ENCODE data around the gene XBP1. TPM values are rescaled to one million over a fixed set of nuclear protein-coding genes. Genes with fewer than 3 reads are reported as not detected.

The XBP1 gene
- total RNA-seq, 2 experiments from 2014 or later = 35.8 to 118 TPM

DNA sequence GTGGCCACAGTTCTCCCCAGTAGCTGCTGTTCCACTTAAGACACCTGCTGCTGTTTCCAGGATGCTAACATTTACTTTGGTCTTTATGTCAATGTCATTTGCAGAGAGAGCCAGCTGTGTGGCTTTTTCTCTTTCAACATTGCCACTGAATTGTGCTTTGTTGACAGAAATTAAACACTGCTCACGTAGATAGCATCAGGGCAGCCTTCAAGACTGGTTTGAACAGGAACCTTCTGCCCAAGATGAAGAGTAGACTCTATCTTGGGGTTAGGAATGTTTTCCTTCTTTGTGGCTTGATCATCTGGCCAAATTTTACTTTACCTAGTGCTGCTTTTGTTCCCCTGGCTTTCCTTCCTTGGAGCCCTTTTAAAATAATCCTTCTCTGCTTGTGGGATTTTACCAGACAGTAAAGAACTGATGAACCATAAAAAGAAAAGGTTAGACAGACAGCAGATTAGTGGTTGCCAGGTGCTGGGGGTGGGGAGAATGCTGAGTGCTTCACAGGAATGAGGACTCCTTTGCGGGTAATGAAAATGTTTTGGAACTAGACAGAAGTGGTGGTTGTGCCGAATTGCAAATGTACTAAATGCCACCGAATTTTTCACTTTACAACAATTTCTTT is 22.7 kb upstream of the XBP1 start:
- peaks cover 52% of the 10 kb centered on the region for H3K4me1 ChIP-seq (ENCODE audit: insufficient read depth, low read length, poor library complexity, severe bottlenecking)
- H3K79me2 ChIP-seq (ENCODE audit: insufficient read depth, low read depth, low read length) = no peaks in the 10 kb centered on the region
- no peak overlapping the region for H3K4me3 ChIP-seq (ENCODE audit: low read depth, low read length, poor library complexity, severe bottlenecking)
- peak; percentile 88 for DNase-seq (ENCODE audit: low spot score)
- H3K9me3 ChIP-seq (ENCODE audit: low read length) = no peaks in the 10 kb centered on the region
- H3K27ac ChIP-seq (ENCODE audit: low read depth, low read length, poor library complexity, severe bottlenecking) = peak overlapping the region; percentile 61
- TF ChIP-seq, protein P1, sequence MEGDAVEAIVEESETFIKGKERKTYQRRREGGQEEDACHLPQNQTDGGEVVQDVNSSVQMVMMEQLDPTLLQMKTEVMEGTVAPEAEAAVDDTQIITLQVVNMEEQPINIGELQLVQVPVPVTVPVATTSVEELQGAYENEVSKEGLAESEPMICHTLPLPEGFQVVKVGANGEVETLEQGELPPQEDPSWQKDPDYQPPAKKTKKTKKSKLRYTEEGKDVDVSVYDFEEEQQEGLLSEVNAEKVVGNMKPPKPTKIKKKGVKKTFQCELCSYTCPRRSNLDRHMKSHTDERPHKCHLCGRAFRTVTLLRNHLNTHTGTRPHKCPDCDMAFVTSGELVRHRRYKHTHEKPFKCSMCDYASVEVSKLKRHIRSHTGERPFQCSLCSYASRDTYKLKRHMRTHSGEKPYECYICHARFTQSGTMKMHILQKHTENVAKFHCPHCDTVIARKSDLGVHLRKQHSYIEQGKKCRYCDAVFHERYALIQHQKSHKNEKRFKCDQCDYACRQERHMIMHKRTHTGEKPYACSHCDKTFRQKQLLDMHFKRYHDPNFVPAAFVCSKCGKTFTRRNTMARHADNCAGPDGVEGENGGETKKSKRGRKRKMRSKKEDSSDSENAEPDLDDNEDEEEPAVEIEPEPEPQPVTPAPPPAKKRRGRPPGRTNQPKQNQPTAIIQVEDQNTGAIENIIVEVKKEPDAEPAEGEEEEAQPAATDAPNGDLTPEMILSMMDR (conservative IDR thresholded peaks at IDR 0.05; ENCODE audit: low read length) = no peak
- TF ChIP-seq EZH2phosphoT487 (IDR thresholded peaks at IDR 0.05; ENCODE audit: borderline replicate concordance, low read depth, low read length) = no peak
- H3K4me2 ChIP-seq (ENCODE audit: low read length) = peak overlapping the region; percentile 32
- no TSS peak for BruUV-seq (replicated peaks)
- H4K20me1 ChIP-seq (ENCODE audit: insufficient read depth, low read length) = no peaks in the 10 kb centered on the region; the same call in 1 of the 2 replicates
- H3K36me3 ChIP-seq (ENCODE audit: insufficient read depth, low read length) = no peaks in the 10 kb centered on the region
- intact Hi-C loops (cut with micrococcal nuclease; ENCODE audit: unreplicated experiment) = loop anchor here (1.0 to 10.0 kb wide), 4 partner anchors 21 to 82 kb away; partner anchors contain the start of genes CCDC117 and CHEK2
- H3K9me2 ChIP-seq (ENCODE audit: insufficient read depth, low read length) = no peaks in the 10 kb centered on the region
- CTCF ChIA-PET (ENCODE audit: unreplicated experiment) = interaction anchor here (0.6 kb wide), 1 partner anchor 19 kb away, joined by 4 read pairs; no protein-coding TSS in a partner anchor
- H2AFZ ChIP-seq (ENCODE audit: low read length) = no peak overlapping the region
- POLR2A ChIA-PET = interaction anchor here (1.7 to 5.4 kb wide), 2 partner anchors 11 to 22 kb away, joined by 9 to 85 read pairs; partner anchors contain the start of gene XBP1

DNA sequence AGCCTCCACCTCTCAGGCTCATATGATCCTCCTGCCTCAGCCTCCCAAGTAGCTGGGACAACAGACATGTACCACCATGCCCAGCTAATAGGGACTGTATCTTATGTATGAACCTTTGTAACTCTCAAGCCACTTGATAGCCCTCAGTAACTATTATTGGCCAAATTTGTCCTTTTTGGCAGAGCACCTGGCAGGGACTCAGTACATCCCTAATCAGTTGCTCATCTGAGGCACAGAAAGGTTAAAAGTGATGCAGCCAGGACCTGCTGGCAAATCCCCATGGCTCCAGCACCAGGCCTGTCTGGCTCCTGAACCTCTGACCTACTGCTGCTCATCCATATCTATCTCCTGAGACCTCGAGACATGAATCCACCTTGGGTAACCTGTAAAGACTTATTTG is 21.1 kb upstream of the XBP1 start:
- Histone ChIP-seq H3K4me2 (ENCODE audit: low read length) (no peak overlapping the region), H3K27ac (ENCODE audit: low read depth, low read length, poor library complexity, severe bottlenecking) (no peak overlapping the region), H4K20me1 (ENCODE audit: insufficient read depth, low read length) (no peaks in the 10 kb centered on the region; the same call in 1 of the 2 replicates), H3K9me3 (ENCODE audit: low read length) (no peaks in the 10 kb centered on the region), H3K79me2 (ENCODE audit: insufficient read depth, low read depth, low read length) (no peaks in the 10 kb centered on the region), H3K4me3 (ENCODE audit: low read depth, low read length, poor library complexity, severe bottlenecking) (no peak overlapping the region), H3K4me1 (ENCODE audit: insufficient read depth, low read length, poor library complexity, severe bottlenecking) (peaks cover 57% of the 10 kb centered on the region), H3K36me3 (ENCODE audit: insufficient read depth, low read length) (no peaks in the 10 kb centered on the region), H2AFZ (ENCODE audit: low read length) (no peak overlapping the region), H3K9me2 (ENCODE audit: insufficient read depth, low read length) (no peaks in the 10 kb centered on the region)
- CTCF ChIA-PET (ENCODE audit: unreplicated experiment) = no interaction called here
- intact Hi-C loops (cut with micrococcal nuclease; ENCODE audit: unreplicated experiment) = loop anchor here (10.0 kb wide), 1 partner anchor 47 kb away; the partner anchor contains the start of gene CCDC117
- BruUV-seq (replicated peaks) = no TSS peak
- TF ChIP-seq EZH2phosphoT487 (IDR thresholded peaks at IDR 0.05; ENCODE audit: borderline replicate concordance, low read depth, low read length) = no peak
- TF ChIP-seq, protein P1 (conservative IDR thresholded peaks at IDR 0.05; ENCODE audit: low read length) = no peak
- DNase-seq (ENCODE audit: low spot score) = no peak
- POLR2A ChIA-PET = interaction anchor here (0.7 to 5.4 kb wide), 3 partner anchors 9 to 281 kb away, joined by 4 to 85 read pairs (median 9); partner anchors contain the start of gene XBP1

DNA sequence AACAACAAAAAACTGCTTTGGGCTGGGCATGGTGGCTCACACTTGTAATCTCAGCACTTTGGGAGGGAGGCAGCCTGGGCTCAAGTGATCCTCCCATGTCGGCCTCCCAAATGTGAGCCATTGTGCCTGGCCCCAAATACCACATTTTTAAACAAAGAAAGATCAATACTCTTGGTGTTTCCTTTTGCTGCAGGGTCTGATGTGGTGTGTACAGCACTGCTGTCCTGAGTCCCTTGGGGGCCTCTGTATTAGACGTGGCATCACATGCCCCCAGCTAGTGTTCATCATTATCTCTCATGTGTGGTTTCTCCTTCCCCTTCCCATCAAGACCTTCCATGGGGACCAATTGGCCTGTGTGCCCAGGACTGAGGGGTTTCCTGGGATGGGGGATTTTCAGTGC is 20.5 kb upstream of the XBP1 start:
- Histone ChIP-seq H3K27ac (ENCODE audit: low read depth, low read length, poor library complexity, severe bottlenecking) (no peak overlapping the region), H3K4me2 (ENCODE audit: low read length) (no peak overlapping the region), H2AFZ (ENCODE audit: low read length) (no peak overlapping the region), H3K9me3 (ENCODE audit: low read length) (no peaks in the 10 kb centered on the region), H3K79me2 (ENCODE audit: insufficient read depth, low read depth, low read length) (no peaks in the 10 kb centered on the region), H4K20me1 (ENCODE audit: insufficient read depth, low read length) (no peaks in the 10 kb centered on the region; the same call in 1 of the 2 replicates), H3K36me3 (ENCODE audit: insufficient read depth, low read length) (no peaks in the 10 kb centered on the region), H3K4me3 (ENCODE audit: low read depth, low read length, poor library complexity, severe bottlenecking) (no peak overlapping the region), H3K9me2 (ENCODE audit: insufficient read depth, low read length) (no peaks in the 10 kb centered on the region), H3K4me1 (ENCODE audit: insufficient read depth, low read length, poor library complexity, severe bottlenecking) (peaks cover 57% of the 10 kb centered on the region)
- DNase-seq (ENCODE audit: low spot score) = no peak
- TF ChIP-seq, protein P1 (conservative IDR thresholded peaks at IDR 0.05; ENCODE audit: low read length) = no peak
- TF ChIP-seq EZH2phosphoT487 (IDR thresholded peaks at IDR 0.05; ENCODE audit: borderline replicate concordance, low read depth, low read length) = no peak
- intact Hi-C loops (cut with micrococcal nuclease; ENCODE audit: unreplicated experiment) = loop anchor here (10.0 kb wide), 1 partner anchor 46 kb away; the partner anchor contains the start of gene CCDC117
- no TSS peak for BruUV-seq (replicated peaks)
- ChIA-PET POLR2A (interaction anchor here (5.4 kb wide), 1 partner anchor 20 kb away, joined by 85 read pairs; the partner anchor contains the start of gene XBP1), CTCF (ENCODE audit: unreplicated experiment) (no interaction called here)
